Measurements from ENCODE around the gene FOXC2. TPM values are rescaled to one million over a fixed set of nuclear protein-coding genes. Genes with fewer than 3 reads are reported as not detected.

FOXC2 gene
- total and polyA plus RNA-seq, 9 of the 15 experiments (the other 6 are each of a cell fraction or from before 2014, with no cell fraction given) = 0.01 to 0.11 (median 0.10) TPM; not detected in 5

DNA sequence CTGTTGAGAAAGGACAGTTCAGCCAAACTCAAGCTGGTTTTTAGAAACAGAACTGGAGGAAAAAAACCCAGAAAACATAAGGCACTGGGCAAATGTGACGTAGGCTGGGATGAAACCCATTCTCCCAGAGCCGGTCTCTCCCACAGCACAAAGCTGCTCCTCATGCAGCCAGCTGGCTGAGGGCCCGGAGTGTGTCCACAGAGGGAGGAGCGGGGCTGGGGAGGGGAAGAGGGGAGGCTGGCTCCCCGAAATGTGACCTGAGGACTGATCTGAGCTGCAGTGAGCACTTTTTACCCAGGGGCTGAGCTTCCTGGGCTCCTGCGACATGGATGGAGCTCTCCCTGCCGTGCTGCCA is 35.5 kb upstream of the FOXC2 start:
- DNase-seq (ENCODE audit: extremely low read depth in 1 of 4, low spot score in 3 of 4) = no peak
- no TSS peak for BruUV-seq (replicated peaks)
- Histone ChIP-seq H3K9me3 (replicated peaks; ENCODE audit: control insufficient read depth, insufficient read depth, low read depth, low read length) (no peaks in the 10 kb centered on the region), H3K79me2 (ENCODE audit: control insufficient read depth, insufficient read depth, low read length) (no peaks in the 10 kb centered on the region), H3K4me2 (ENCODE audit: insufficient read depth, low read length) (no peak overlapping the region), H3K27ac (ENCODE audit: extremely low read depth, low read depth, low read length) (no peak overlapping the region), H3K9ac (ENCODE audit: insufficient read depth in 1 of 2, low read depth in 2 of 2, low read length in 2 of 2) (peak overlapping the region in 1 of 2 experiments; percentile 45; a peak in 1 of 4 replicates), H3K27me3 (ENCODE audit: control insufficient read depth in 2 of 2, insufficient read depth in 2 of 2, low read length in 2 of 2) (peaks cover 3 to 5% of the 10 kb centered on the region in 2 experiments; a peak in 2 of 5 replicates), H2AFZ (ENCODE audit: low read depth, low read length) (no peak overlapping the region), H3K4me1 (replicated peaks in 1 of 2; ENCODE audit: control insufficient read depth in 2 of 2, insufficient read depth in 2 of 2, low read length in 2 of 2) (peaks cover 0 to 6% of the 10 kb centered on the region in 2 experiments; a peak in 1 of 5 replicates), H3K4me3 (no peak overlapping the region), H3K36me3 (ENCODE audit: control insufficient read depth, insufficient read depth, low read length) (no peaks in the 10 kb centered on the region), H3K9me1 (ENCODE audit: control insufficient read depth, insufficient read depth, low read length) (peaks cover 3% of the 10 kb centered on the region), H4K20me1 (replicated peaks; ENCODE audit: control insufficient read depth, insufficient read depth, low read length) (no peaks in the 10 kb centered on the region; the same call in 1 of the 2 replicates)
- intact Hi-C loops (cut with micrococcal nuclease) (no loop called here), in situ Hi-C loops (cut with MboI) (no loop called here)
- ChIA-PET CTCF (ENCODE audit: low intra/inter-chr PET ratio) (no interaction called here), POLR2A (interaction anchor here (0.9 to 1.0 kb wide), 2 partner anchors 11 to 22 kb away, joined by 3 read pairs; no protein-coding TSS in a partner anchor)
- ATAC-seq = no peak
- WGBS (ENCODE audit: insufficient coverage, low coverage, missing lambda C conversion rate) = 100% methylated on average over 2 of the region's 7 CpGs
- TF ChIP-seq POLR2G (IDR thresholded peaks at IDR 0.05; ENCODE audit: low read depth, low read length) = 0 out of 2 replicates have a peak, but pooled peaks have one; percentile 17
- TF ChIP-seq MCM2 (IDR thresholded peaks at IDR 0.05; ENCODE audit: low read depth) = no peak
- no peak for FAIRE-seq

GRCh38 chr16:86531641-86532525 is 34.7 kb upstream of the FOXC2 start:
- Histone ChIP-seq H3K27me3 (ENCODE audit: control insufficient read depth in 2 of 2, insufficient read depth in 2 of 2, low read length in 2 of 2) (peaks cover 0 to 3% of the 10 kb centered on the region in 2 experiments; a peak in 1 of 5 replicates), H3K4me1 (replicated peaks in 1 of 2; ENCODE audit: control insufficient read depth in 2 of 2, insufficient read depth in 2 of 2, low read length in 2 of 2) (peaks cover 0 to 6% of the 10 kb centered on the region in 2 experiments; a peak in 1 of 5 replicates), H3K79me2 (ENCODE audit: control insufficient read depth, insufficient read depth, low read length) (no peaks in the 10 kb centered on the region), H3K4me2 (ENCODE audit: insufficient read depth, low read length) (no peak overlapping the region), H2AFZ (ENCODE audit: low read depth, low read length) (no peak overlapping the region), H4K20me1 (replicated peaks; ENCODE audit: control insufficient read depth, insufficient read depth, low read length) (no peaks in the 10 kb centered on the region), H3K27ac (ENCODE audit: extremely low read depth, low read depth, low read length) (no peak overlapping the region), H3K9ac (ENCODE audit: insufficient read depth in 1 of 2, low read depth in 2 of 2, low read length in 2 of 2) (peak overlapping the region in 1 of 2 experiments; percentile 45; a peak in 1 of 4 replicates), H3K4me3 (no peak overlapping the region), H3K36me3 (ENCODE audit: control insufficient read depth, insufficient read depth, low read length) (no peaks in the 10 kb centered on the region), H3K9me1 (ENCODE audit: control insufficient read depth, insufficient read depth, low read length) (peaks cover 3% of the 10 kb centered on the region), H3K9me3 (replicated peaks; ENCODE audit: control insufficient read depth, insufficient read depth, low read depth, low read length) (no peaks in the 10 kb centered on the region)
- no peak for FAIRE-seq
- DNase-seq (ENCODE audit: extremely low read depth in 1 of 4, low spot score in 3 of 4) = no peak
- intact Hi-C loops (cut with micrococcal nuclease) = no loop called here
- in situ Hi-C loops (cut with MboI) = no loop called here
- WGBS (ENCODE audit: insufficient coverage, low coverage, missing lambda C conversion rate) = 74% methylated on average over 21 of the region's 49 CpGs
- no TSS peak for BruUV-seq (replicated peaks)
- ATAC-seq = no peak
- POLR2A ChIA-PET = interaction anchor here (0.9 to 1.0 kb wide), 2 partner anchors 10 to 21 kb away, joined by 3 read pairs; no protein-coding TSS in a partner anchor
- CTCF ChIA-PET (ENCODE audit: low intra/inter-chr PET ratio) = no interaction called here
- TF ChIP-seq ETV5 (CRISPR knock-in tag; IDR thresholded peaks at IDR 0.05; ENCODE audit: low read depth) (no peak), ZNF696 (CRISPR knock-in tag; conservative IDR thresholded peaks at IDR 0.05) (no peak), NR2C2 (CRISPR knock-in tag; IDR thresholded peaks at IDR 0.05) (no peak), NR2C2 (tag; IDR thresholded peaks at IDR 0.05) (no peak), FIP1L1 (IDR thresholded peaks at IDR 0.05; ENCODE audit: low read depth, low read length, poor library complexity, severe bottlenecking) (no peak)
